B cell (primary cell): ENCODE data around the gene TSPAN18. TPM values are rescaled to one million over a fixed set of nuclear protein-coding genes. Genes with fewer than 3 reads are reported as not detected.

ENCODE experiments used
- ATAC-seq: fragments of 200-7000 bp; cut with Tn5 transposase; one replicate; pipeline ENCODE4 v1.10.0; 2021; ENCODE audit warnings: low read depth, mild to moderate bottlenecking, moderate number of reproducible peaks, moderate library complexity
- CTCF ChIA-PET: fragments of 350-600 bp; sonication (Branson Sonifier 250); formaldehyde crosslinking; loops from one replicate; lab custom pipeline; 2021; ENCODE audit warnings: antibody characterized with exemption, inconsistent platforms; lab: Charles Lee
- POLR2A ChIA-PET: fragments of 350-600 bp; sonication (Branson Sonifier 250); formaldehyde crosslinking; loops from one replicate; lab custom pipeline; 2021; ENCODE audit warnings: antibody characterized with exemption; lab: Charles Lee
- DNase-seq: peaks from one replicate; pipeline ENCODE4 v3.0.0; 2013
- H2AFZ ChIP-seq: 2 replicates; pipeline ENCODE4 v1.6.1; 2012; ENCODE audit warnings: mild to moderate bottlenecking, low read depth, low read length; ENCODE audit not compliant: insufficient read depth, poor library complexity, severe bottlenecking
- H3K27ac ChIP-seq, 2 donors: 1 replicate in 1 of 2; 2 replicates in 1 of 2; pipeline ENCODE4 v1.5.1; 2012 to 2013; ENCODE audit warnings: low read length in 2 of 2, mild to moderate bottlenecking in 2 of 2, moderate library complexity in 1 of 2
- H3K27me3 ChIP-seq, 4 experiments: fragments of 200-600 bp in 1 of 4; sonication (generic) in 1 of 4; replicated peaks in 1 of 4; 1 replicate in 2 of 4; 2 replicates in 2 of 4; pipeline versions ENCODE4 v1.6.1 to v1.7.0; 2013 to 2016; ENCODE audit warnings: low read length in 3 of 4, mild to moderate bottlenecking in 2 of 4, mixed read lengths in 1 of 4, moderate library complexity in 1 of 4; ENCODE audit not compliant: insufficient read depth in 4 of 4, control insufficient read depth in 3 of 4; ENCODE audit errors: control extremely low read depth in 1 of 4
- H3K36me3 ChIP-seq, 2 experiments: replicated peaks in 1 of 2; 1 replicate in 1 of 2; 2 replicates in 1 of 2; pipeline versions ENCODE4 v1.6.1 to v1.7.1; 2013; ENCODE audit warnings: low read length in 1 of 2; ENCODE audit not compliant: insufficient read depth in 2 of 2, control insufficient read depth in 1 of 2; ENCODE audit errors: control extremely low read depth in 1 of 2, extremely low read depth in 1 of 2
- H3K4me1 ChIP-seq, 2 donors: fragments of 200-600 bp in 1 of 2; sonication (generic) in 1 of 2; 1 replicate in 1 of 2; 2 replicates in 1 of 2; pipeline versions ENCODE4 v1.5.1 to v1.6.1; 2013 to 2017; ENCODE audit warnings: low read length in 2 of 2; ENCODE audit not compliant: control insufficient read depth in 2 of 2, insufficient read depth in 2 of 2
- H3K4me2 ChIP-seq: replicated peaks from 2 replicates; pipeline ENCODE3; 2012; ENCODE audit warnings: mild to moderate bottlenecking, low read depth, low read length; ENCODE audit not compliant: poor library complexity, severe bottlenecking
- H3K4me3 ChIP-seq, 5 experiments: fragments of 200-600 bp in 1 of 5; sonication (generic) in 1 of 5; 1 replicate in 3 of 5; 2 replicates in 2 of 5; pipeline versions ENCODE4 v1.5.1 to v1.7.0; 2011 to 2016; ENCODE audit warnings: low read length in 4 of 5, mild to moderate bottlenecking in 4 of 5, low read depth in 2 of 5, control low read depth in 1 of 5, moderate library complexity in 1 of 5; ENCODE audit not compliant: insufficient read depth in 1 of 5; ENCODE audit errors: control extremely low read depth in 1 of 5, extremely low read depth in 1 of 5
- H3K79me2 ChIP-seq: fragments of 200-600 bp; sonication (generic); one replicate; pipeline ENCODE4 v1.6.0; 2016; ENCODE audit warnings: low read length; ENCODE audit not compliant: control insufficient read depth, insufficient read depth
- H3K9ac ChIP-seq: fragments of 200-600 bp; sonication (generic); 2 replicates; pipeline ENCODE4 v1.6.1; 2017; ENCODE audit warnings: mild to moderate bottlenecking, low read length, moderate library complexity
- H3K9me3 ChIP-seq, 3 donors: one replicate each; pipeline versions ENCODE4 v1.6.1 to v1.7.1; 2013; ENCODE audit warnings: low read length in 2 of 3; ENCODE audit not compliant: control insufficient read depth in 2 of 3, insufficient read depth in 1 of 3; ENCODE audit errors: control extremely low read depth in 1 of 3
- H4K20me1 ChIP-seq: 2 replicates; pipeline ENCODE4 v1.6.0; 2012; ENCODE audit warnings: mild to moderate bottlenecking, low read length; ENCODE audit not compliant: insufficient read depth, control insufficient read depth, poor library complexity, severe bottlenecking
- H3K27ac Mint-ChIP-seq: one replicate; pipeline ENCODE4 v1.8.0; 2021; ENCODE audit warnings: mixed read lengths
- H3K27me3 Mint-ChIP-seq: one replicate; pipeline ENCODE4 v1.8.0; 2021; ENCODE audit warnings: mixed read lengths
- H3K4me1 Mint-ChIP-seq: one replicate; pipeline ENCODE4 v1.8.0; 2021; ENCODE audit warnings: mixed read lengths
- H3K4me3 Mint-ChIP-seq: one replicate; pipeline ENCODE4 v1.8.0; 2021; ENCODE audit warnings: mixed read lengths
- H3K9me3 Mint-ChIP-seq: one replicate; pipeline ENCODE4 v1.8.0; 2022; ENCODE audit warnings: mixed read lengths; ENCODE audit not compliant: insufficient read depth
- CTCF ChIP-seq: fragments of 200-600 bp; IDR thresholded peaks from one replicate; pipeline ENCODE4 v1.8.0; 2022; ENCODE audit warnings: antibody characterized with exemption, mild to moderate bottlenecking
- EZH2 ChIP-seq: IDR thresholded peaks from 2 replicates; pipeline ENCODE4 v1.6.1; 2012; ENCODE audit warnings: borderline replicate concordance, low read depth, mild to moderate bottlenecking, moderate library complexity, low read length; ENCODE audit not compliant: insufficient read depth, poor library complexity, severe bottlenecking
- WGBS: methylation state at CpG from one replicate; pipeline ENCODE4 v1.1.5; 2013; ENCODE audit warnings: missing lambda C conversion rate; ENCODE audit not compliant: insufficient coverage; 5-methylcytosine and 5-hydroxymethylcytosine counted together
- intact Hi-C: fragments of 100-400 bp; cut with micrococcal nuclease; formaldehyde crosslinking; loops from one replicate; pipeline ENCODE4 v1.10.0; 2022
- polyA plus RNA-seq: library from polyadenylated mRNA; depleted of rRNA; stranded (reverse); fragments of >200 nt; gene quantifications from 2 replicates; pipeline ENCODE4 v1.2.3, GENCODE V29; 2012
- total RNA-seq, 2 donors: library from RNA; stranded (reverse); fragments of 120-200 nt in 1 of 2; gene quantifications; 1 replicate in 1 of 2; 2 replicates in 1 of 2; pipeline versions ENCODE4 v1.2.3 to v1.2.4, GENCODE V29; 2013 to 2022

TSPAN18 gene
- total and polyA plus RNA-seq, 2 donors (not counting 1 experiment from before 2014, with no cell fraction given): 0.75 to 2.0 TPM

DNA sequence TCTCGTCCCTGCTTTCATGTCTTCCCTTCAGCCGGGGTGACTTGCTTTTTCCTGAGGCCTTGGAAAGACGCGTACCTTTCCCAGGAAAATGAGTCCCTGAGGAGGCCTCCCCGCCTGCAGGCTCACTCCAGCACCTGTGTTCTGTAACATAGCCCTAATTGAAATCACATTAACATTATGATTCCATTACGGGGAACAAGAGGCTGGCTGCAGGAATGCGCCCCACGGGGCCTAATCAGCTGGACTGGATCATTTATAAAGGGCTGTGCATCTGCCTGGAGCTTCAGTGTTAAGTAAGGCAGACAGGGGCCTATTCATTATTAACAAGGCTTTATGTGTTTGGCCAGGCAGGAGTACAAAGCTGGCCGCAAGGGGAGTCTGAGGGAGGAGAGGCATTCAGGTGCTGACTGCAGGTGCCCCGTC is 41.9 kb upstream of the TSPAN18 start:
- ChIA-PET POLR2A (interaction anchor here (0.7 kb wide), 1 partner anchor 161 kb away, joined by 7 read pairs; no protein-coding TSS in a partner anchor), CTCF (no interaction called here)
- Mint-ChIP-seq H3K4me1 (peaks cover 13% of the 10 kb centered on the region), H3K27me3 (peaks cover 22% of the 10 kb centered on the region), H3K27ac (no peak overlapping the region), H3K4me3 (no peak overlapping the region), H3K9me3 (no peaks in the 10 kb centered on the region)
- DNase-seq (no peak), ATAC-seq (no peak)
- Histone ChIP-seq H3K9ac (no peak overlapping the region), H3K4me3 (no peak overlapping the region), H3K27ac (no peak overlapping the region), H3K4me1 (peaks cover 5 to 10% of the 10 kb centered on the region in 2 donors), H4K20me1 (no peaks in the 10 kb centered on the region), H3K9me3 (peaks cover 0 to 4% (median 2%) of the 10 kb centered on the region in 3 donors), H2AFZ (no peak overlapping the region), H3K36me3 (no peaks in the 10 kb centered on the region), H3K79me2 (no peaks in the 10 kb centered on the region), H3K4me2 (no peak overlapping the region), H3K27me3 (peaks cover 0 to 5% (median 3%) of the 10 kb centered on the region in 4 experiments)
- 88% methylated on average over 10 of the region's 10 CpGs for WGBS
- TF ChIP-seq CTCF (no peak), EZH2 (no peak)
- intact Hi-C loops: no loop called here

GRCh38 chr11:44687388-44687787 is 39.4 kb upstream of the TSPAN18 start:
- H3K27ac ChIP-seq: no peak overlapping the region
- H3K9me3 ChIP-seq: peaks cover 0 to 2% (median 0%) of the 10 kb centered on the region in 3 donors
- no peaks in the 10 kb centered on the region for H3K79me2 ChIP-seq
- Mint-ChIP-seq H3K27me3 (peaks cover 13% of the 10 kb centered on the region), H3K9me3 (no peaks in the 10 kb centered on the region), H3K4me3 (no peak overlapping the region), H3K4me1 (peaks cover 10% of the 10 kb centered on the region), H3K27ac (no peak overlapping the region)
- H3K4me1 ChIP-seq: peaks cover 0 to 5% of the 10 kb centered on the region in 2 donors
- intact Hi-C loops: no loop called here
- peaks cover 0 to 2% (median 0%) of the 10 kb centered on the region in 4 experiments for H3K27me3 ChIP-seq
- H4K20me1 ChIP-seq: no peaks in the 10 kb centered on the region
- H2AFZ ChIP-seq: no peak overlapping the region
- no peak overlapping the region for H3K9ac ChIP-seq
- no peak overlapping the region for H3K4me2 ChIP-seq
- H3K4me3 ChIP-seq: no peak overlapping the region
- ATAC-seq (no peak), DNase-seq (no peak)
- TF ChIP-seq CTCF (no peak), EZH2 (no peak)
- ChIA-PET POLR2A (no interaction called here), CTCF (no interaction called here)
- no peaks in the 10 kb centered on the region for H3K36me3 ChIP-seq
- WGBS: 79% methylated on average over 2 of the region's 4 CpGs
